ACHN (cell line): ENCODE data around the gene HLA-G.
"Not testable (repeated sequence)": the region's sequence is repeated elsewhere in the genome, so short reads cannot be mapped to it uniquely, and the experiment has no call there.

Experiments
- DNase-seq: peaks from one replicate; pipeline ENCODE4 v3.0.0-alpha.2; 2015
- in situ Hi-C: cut with HindIII; loops from 2 replicates; pipeline ENCODE4 v1.10.0; 2017; ENCODE audit warnings: low sequenced_read_pairs, low pct_ligation_motif_present, low pct_unique_long_range_greater_than_20kb

Gene HLA-G

GRCh38 chr6:29853245-29853644 is 25.6 kb downstream of the HLA-G start:
- DNase-seq, result no peak
- in situ Hi-C loops, result no loop called here

- in situ Hi-C loops, result no loop called here
- no peak for DNase-seq
Measured at GRCh38 chr6:29858006-29858405, 30.4 kb downstream of the HLA-G start.

GRCh38 chr6:29861521-29862255 is 34.1 kb downstream of the HLA-G start:
- in situ Hi-C loops, result no loop called here
- DNase-seq, result no peak

GRCh38 chr6:29864037-29864810 is 36.6 kb downstream of the HLA-G start:
- DNase-seq, result no peak
- in situ Hi-C loops, result no loop called here

GRCh38 chr6:29865631-29866030 is 38.0 kb downstream of the HLA-G start:
- no peak for DNase-seq
- in situ Hi-C loops, result no loop called here

GRCh38 chr6:29870104-29870503 is 42.5 kb downstream of the HLA-G start:
- DNase-seq, result no peak
- in situ Hi-C loops, result no loop called here

- no peak for DNase-seq
- in situ Hi-C loops, result no loop called here
Measured at GRCh38 chr6:29872791-29873190, 45.2 kb downstream of the HLA-G start.

- in situ Hi-C loops, result no loop called here
- DNase-seq, result no peak
Measured at GRCh38 chr6:29875257-29875656, 47.6 kb downstream of the HLA-G start.

- in situ Hi-C loops, DNase-seq: not testable (repeated sequence)
Measured at GRCh38 chr6:29875734-29876133, 48.1 kb downstream of the HLA-G start.
